Epithelial cell of prostate (primary cell): ENCODE data around the gene NOP14.
"Not testable (repeated sequence)": the region's sequence is repeated elsewhere in the genome, so short reads cannot be mapped to it uniquely, and the experiment has no call there.

Experiments used
- DNase-seq: peaks from one replicate; pipeline ENCODE4 v3.0.0-alpha.2; 2011; ENCODE audit warnings: low read depth, low spot score
- H3K27ac ChIP-seq: fragments of 450-650 bp; 2 replicates; pipeline ENCODE4 v1.5.1; 2017; ENCODE audit warnings: mild to moderate bottlenecking

Gene NOP14

GRCh38 chr4:2918300-2918699 is 44.9 kb downstream of the NOP14 start:
- H3K27ac ChIP-seq, DNase-seq: not testable (repeated sequence)

GRCh38 chr4:2916696-2917095 is 46.5 kb downstream of the NOP14 start:
- H3K27ac ChIP-seq, DNase-seq: not testable (repeated sequence)

DNA sequence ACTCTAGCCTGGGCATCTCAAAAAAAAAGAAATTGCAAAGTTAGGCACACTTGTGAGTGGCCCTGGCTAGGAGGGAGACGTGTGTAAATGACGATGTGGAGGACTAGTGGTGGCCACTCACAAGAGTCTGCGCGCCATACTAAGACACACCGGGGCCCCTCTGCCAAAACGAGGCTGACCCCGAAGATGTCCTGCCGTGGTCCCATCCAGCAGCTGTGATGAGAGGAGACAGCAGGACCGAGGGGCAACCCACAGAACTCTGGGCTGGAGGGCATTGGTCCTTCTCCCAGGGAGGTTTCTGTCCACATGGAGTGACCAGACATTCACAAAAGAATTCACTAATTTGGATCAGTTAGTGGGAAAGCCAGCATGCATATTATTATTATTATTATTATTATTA is 47.4 kb downstream of the NOP14 start:
- no peak for DNase-seq
- no peak overlapping the region for H3K27ac ChIP-seq

GRCh38 chr4:2914256-2915126 is 48.7 kb downstream of the NOP14 start:
- no peak overlapping the region for H3K27ac ChIP-seq
- no peak for DNase-seq

DNA sequence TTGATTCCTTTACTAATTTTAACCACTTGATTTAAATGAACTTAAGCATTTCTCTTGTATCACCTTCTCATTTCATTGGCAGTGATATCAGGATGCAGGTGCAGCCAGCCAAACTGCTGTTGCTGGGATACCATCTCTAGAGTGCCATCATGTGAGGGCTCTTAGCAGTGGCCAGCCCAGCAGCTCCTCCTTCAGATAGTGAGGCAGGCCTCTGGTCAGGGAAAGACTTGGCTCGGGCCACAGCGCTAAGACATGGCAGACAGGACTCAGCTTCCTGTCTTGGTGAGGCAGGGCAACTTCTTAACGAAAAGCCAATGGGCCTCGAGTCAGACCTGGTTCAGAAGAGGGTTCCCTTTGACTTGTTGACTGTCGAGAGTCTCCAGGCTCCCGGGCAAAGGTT is 50.0 kb downstream of the NOP14 start:
- no peak for DNase-seq
- no peak overlapping the region for H3K27ac ChIP-seq

DNA sequence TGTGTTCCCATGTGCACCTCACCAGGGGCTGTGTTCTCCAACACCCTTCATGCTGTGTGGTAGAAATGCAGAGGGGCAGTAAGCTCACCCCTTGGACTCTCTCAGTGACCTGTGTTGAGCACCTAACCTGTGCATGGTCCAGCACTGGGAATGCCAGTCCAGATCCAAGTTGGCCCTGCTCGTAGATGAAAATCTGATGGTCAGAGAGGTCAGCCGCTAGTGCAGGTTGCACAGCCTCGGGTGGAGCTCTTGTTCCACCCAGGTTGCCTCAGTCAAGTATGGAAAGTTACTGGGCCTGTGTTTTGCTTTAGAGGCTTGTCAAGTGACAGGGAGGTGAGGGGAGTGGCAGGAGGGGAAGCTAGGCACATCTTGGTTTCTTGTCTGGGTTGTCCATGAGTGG is 51.3 kb downstream of the NOP14 start:
- no peak for DNase-seq

GRCh38 chr4:2910409-2910808 is 52.8 kb downstream of the NOP14 start:
- no peak overlapping the region for H3K27ac ChIP-seq
- DNase-seq = no peak

More for the DNA sequence above, 51.3 kb downstream of the NOP14 start:
- no peak overlapping the region for H3K27ac ChIP-seq

DNA sequence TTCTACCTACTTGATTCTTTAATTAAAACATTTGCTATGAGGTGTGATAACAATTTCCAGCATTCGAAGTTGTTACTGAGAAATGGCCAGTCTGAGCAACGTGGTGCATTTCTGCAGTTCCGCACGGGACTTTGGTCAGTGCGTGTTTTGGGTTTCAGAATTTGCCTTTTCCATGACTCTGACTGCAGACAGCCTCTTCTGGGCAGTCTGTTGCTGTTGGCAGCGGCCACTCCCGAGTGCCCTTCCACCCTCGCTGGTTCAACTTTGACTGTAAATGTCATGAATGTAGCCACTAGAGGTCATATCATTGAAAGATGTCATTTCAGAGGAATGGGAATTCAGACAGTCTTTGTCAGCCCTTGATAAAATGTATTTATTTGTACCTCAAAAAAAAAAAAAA is 53.6 kb downstream of the NOP14 start:
- no peak for DNase-seq
- H3K27ac ChIP-seq = no peak overlapping the region

DNA sequence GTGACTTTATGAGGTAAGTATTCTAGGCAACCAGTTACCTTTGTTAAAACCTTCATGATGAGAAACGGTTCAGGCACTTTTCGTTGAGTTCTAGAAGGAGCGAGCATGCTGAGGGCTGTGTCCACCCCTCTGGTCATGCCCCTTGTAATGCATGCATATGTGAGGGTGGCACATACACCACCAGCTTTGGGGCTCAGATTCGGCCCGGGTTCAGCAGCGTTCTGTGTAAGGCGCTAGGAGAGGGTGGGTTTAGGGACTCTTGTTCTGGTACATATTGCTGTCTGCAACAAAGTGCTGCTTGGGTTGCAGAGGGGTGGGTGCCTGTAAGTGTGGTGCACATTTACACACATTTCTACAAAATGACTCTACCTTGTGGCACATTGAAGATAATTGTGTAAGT is 54.5 kb downstream of the NOP14 start:
- no peak overlapping the region for H3K27ac ChIP-seq
- no peak for DNase-seq

GRCh38 chr4:2907706-2908293 is 55.4 kb downstream of the NOP14 start:
- no peak overlapping the region for H3K27ac ChIP-seq
- no peak for DNase-seq

DNA sequence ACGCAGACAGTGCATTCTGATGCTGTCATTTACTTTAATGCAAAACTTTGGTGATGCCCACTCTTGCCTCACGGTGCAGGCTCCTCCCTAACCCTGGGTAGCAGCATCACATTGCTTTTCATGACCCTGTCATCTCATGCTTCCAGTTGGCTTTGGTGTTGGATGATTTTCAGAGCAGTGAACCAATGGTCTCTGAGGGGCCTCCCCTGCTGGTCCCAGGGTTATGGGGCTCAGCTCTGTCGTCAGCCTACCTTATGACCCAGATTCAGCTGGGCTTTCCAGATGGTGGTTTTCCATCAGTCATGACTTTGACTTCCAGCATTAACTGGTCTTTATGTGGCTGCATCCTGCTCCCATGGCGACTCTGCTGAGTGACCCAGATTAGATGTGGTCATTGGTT is 56.0 kb downstream of the NOP14 start:
- H3K27ac ChIP-seq = no peak overlapping the region
- DNase-seq = no peak

- H3K27ac ChIP-seq = no peak overlapping the region
- DNase-seq = no peak
Measured at GRCh38 chr4:2906218-2906617, 57.0 kb downstream of the NOP14 start.

DNA sequence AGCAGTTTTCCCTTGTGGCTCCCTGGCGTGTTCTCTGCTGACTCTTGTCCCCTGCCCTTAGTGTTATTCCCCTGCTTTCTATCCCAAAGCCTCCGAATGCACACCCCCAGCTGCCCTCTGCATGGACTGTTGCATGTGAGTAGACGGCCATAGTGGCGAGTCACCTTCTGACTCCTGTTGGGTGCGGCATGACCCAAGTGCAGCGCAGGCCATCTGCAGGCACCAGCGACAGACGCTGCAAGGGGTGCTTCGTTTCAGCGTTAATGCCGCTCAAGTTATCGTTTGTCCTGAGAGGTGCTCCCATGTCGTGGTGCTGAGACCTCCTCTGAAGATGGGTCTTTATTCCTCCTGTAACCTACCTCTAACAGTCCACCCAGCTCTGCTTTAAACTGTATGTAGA is 57.7 kb downstream of the NOP14 start:
- H3K27ac ChIP-seq = no peak overlapping the region
- DNase-seq = no peak

- no peak for DNase-seq
Measured at GRCh38 chr4:2902126-2902525, 61.1 kb downstream of the NOP14 start.

DNA sequence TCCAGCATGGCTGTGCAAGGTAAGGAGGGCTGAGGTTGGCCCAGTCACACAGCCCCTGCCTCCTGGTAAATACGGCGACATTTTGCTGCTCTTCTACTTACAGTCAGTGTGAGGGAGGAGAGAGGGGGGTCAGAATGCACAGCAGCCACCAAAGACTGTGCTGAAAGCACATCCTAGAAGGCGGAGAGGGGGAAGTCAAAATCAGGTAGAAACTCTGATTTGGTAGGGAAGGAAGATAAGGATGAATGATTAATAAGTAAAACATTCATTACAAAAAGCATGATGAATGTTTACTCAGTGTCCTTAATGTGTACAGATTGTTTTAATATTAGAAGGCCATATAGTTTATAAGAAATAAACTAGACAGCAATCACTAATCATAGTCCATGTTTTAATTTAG is 62.0 kb downstream of the NOP14 start:
- no peak for DNase-seq
- peak overlapping the region; percentile 9 for H3K27ac ChIP-seq

More at GRCh38 chr4:2902126-2902525, 61.1 kb downstream of the NOP14 start:
- no peak overlapping the region for H3K27ac ChIP-seq

GRCh38 chr4:2900741-2901140 is 62.5 kb downstream of the NOP14 start:
- peak overlapping the region; percentile 9 for H3K27ac ChIP-seq
- DNase-seq = no peak

GRCh38 chr4:2898001-2898400 is 65.2 kb downstream of the NOP14 start:
- no peak for DNase-seq
- H3K27ac ChIP-seq = no peak overlapping the region

DNA sequence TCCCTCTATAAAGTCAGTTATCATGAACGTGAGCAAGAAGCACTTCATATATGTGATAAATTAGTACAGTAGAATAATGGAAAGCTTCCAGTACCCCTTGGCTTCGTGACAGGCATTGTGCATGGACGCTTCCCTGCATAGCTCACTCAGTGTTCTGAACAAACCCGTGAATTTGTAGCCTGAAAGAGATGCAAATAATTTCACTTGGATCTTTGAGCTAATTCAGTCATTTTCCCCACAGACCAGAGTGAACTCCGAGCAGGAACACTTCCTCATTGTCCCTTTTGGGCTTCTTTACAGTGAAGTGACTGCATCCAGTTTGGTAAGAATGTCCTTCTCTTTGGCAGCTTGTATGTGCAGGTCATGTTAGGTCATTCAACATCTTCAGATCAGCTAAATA is 69.4 kb downstream of the NOP14 start:
- no peak for DNase-seq
- no peak overlapping the region for H3K27ac ChIP-seq

DNA sequence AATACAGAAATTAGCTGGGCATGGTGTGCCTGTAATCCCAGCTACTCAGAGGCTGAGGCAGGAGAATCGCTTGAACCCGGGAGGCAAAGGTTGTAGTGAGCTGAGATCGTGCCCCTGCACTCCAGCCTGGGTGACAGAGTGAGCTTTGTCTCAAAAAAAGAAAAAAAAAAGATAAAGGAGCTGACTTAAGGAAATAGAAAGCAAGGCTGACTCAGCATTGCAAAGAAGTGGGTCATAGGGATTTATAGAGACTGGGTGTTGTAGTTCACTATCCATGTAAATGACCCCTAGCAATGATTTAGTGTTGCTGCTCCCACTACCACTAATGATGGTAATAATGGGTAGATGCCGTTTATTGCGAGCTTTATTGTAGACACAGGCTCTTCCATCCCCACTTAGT is 71.9 kb downstream of the NOP14 start:
- no peak for DNase-seq
- peak overlapping the region; percentile 1 for H3K27ac ChIP-seq

DNA sequence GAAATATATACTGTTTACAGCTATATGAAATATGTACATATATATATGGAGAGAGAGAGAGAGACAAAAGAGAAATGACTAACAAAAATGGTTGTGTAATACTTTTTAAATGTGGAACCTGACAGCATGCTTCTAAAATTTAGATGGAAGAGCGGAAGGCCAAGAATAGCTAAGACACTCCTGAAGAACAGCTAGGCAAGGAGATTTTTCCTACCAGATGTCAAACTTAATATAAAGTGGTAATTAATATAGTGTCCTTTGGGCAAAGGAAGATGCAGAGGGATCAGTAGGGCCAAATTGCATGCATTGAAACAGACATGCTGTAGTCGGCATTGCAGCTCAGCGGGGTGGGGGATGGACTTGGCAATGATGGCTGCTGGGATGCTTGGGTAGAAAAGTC is 74.3 kb downstream of the NOP14 start:
- DNase-seq = no peak

More for the DNA sequence above, 74.3 kb downstream of the NOP14 start:
- no peak overlapping the region for H3K27ac ChIP-seq
